NOMO-1 treated with dmso at 0.1 percent for 144 hours (cell line): ENCODE measurements around the gene TGFBR3L.

Source experiments
- DNase-seq: peaks from one replicate; lab custom pipeline; 2025; ENCODE audit not compliant: unreplicated experiment; lab: John Stamatoyannopoulos, UW

TGFBR3L gene

GRCh38 chr19:7914598-7915045 is at the start of gene TGFBR3L:
Gene TGFBR3L (plus strand): TSS chr19:7914830.
- no peak for DNase-seq

- DNase-seq: no peak
These were observed 49.2 kb upstream of the TGFBR3L start for GRCh38 chr19:7865262-7865911.

GRCh38 chr19:7866399-7867091 is 48.1 kb upstream of the TGFBR3L start:
- no peak for DNase-seq

GRCh38 chr19:7867092-7867844 is 47.4 kb upstream of the TGFBR3L start:
- DNase-seq: no peak

GRCh38 chr19:7868326-7868670 is 46.3 kb upstream of the TGFBR3L start:
- DNase-seq: no peak

GRCh38 chr19:7868671-7869452 is 45.8 kb upstream of the TGFBR3L start:
- peak; percentile 84 for DNase-seq

- peak; percentile 54 for DNase-seq
These were observed 45.1 kb upstream of the TGFBR3L start for GRCh38 chr19:7869453-7869909.

- peak; percentile 64 for DNase-seq
These were observed 44.6 kb upstream of the TGFBR3L start for GRCh38 chr19:7869910-7870511.

- DNase-seq: peak; percentile 81
These were observed 43.8 kb upstream of the TGFBR3L start for GRCh38 chr19:7870571-7871436.

- DNase-seq: peak; percentile 91
These were observed 43.0 kb upstream of the TGFBR3L start for GRCh38 chr19:7871437-7872305.

- DNase-seq: no peak
These were observed 42.1 kb upstream of the TGFBR3L start for GRCh38 chr19:7872306-7873204.

GRCh38 chr19:7873304-7874075 is 41.1 kb upstream of the TGFBR3L start:
- no peak for DNase-seq

- no peak for DNase-seq
These were observed 40.3 kb upstream of the TGFBR3L start, which contains the start of gene PRR36 for GRCh38 chr19:7874076-7874896. Gene PRR36 (minus strand): TSS chr19:7874390. CDS start chr19:7873689, 701 bp downstream.

- DNase-seq: no peak
These were observed 39.7 kb upstream of the TGFBR3L start for GRCh38 chr19:7874897-7875273.

GRCh38 chr19:7877249-7877836 is 37.3 kb upstream of the TGFBR3L start:
- no peak for DNase-seq
